PC-3 (cell line): ENCODE results near the gene TRIM31.

Experiments
- CTCF ChIP-seq: fragments of 300-600 bp; sonication (generic); conservative IDR thresholded peaks from 2 replicates; pipeline ENCODE4 v1.5.1; 2017; ENCODE audit warnings: antibody characterized with exemption, low read depth, mild to moderate bottlenecking, low read length
- EZH2 ChIP-seq: fragments of 300-600 bp; sonication (generic); IDR thresholded peaks from one replicate; pipeline ENCODE4 v1.6.1; 2017; ENCODE audit warnings: antibody characterized with exemption, mild to moderate bottlenecking, low read length; ENCODE audit not compliant: unreplicated experiment
- EZH2phosphoT487 ChIP-seq: fragments of 300-600 bp; sonication (generic); IDR thresholded peaks from 2 replicates; pipeline ENCODE4 v1.6.1; 2018; ENCODE audit warnings: mild to moderate bottlenecking, antibody characterized with exemption, low read length, borderline replicate concordance

GRCh38 chr6:30122515-30122914 lies 9.6 kb upstream of the TRIM31 start:
- TF ChIP-seq CTCF (no peak), EZH2phosphoT487 (no peak), EZH2 (no peak)
